Activated naive CD8-positive, alpha-beta T cell treated with anti-CD3 and anti-CD28 coated beads, Interleukin-2, amount 50 U/mL, for 24 hours (primary cell): ENCODE results near the gene NACC2.
"Not testable (repeated sequence)": the region's sequence is repeated elsewhere in the genome, so short reads cannot be mapped to it uniquely, and the experiment has no call there.

Source experiments
- ATAC-seq: fragments of 150-1000 bp; cut with Tn5 transposase; one replicate; pipeline ENCODE4 v1.10.0; 2021
- DNase-seq: peaks from one replicate; pipeline ENCODE4 v3.0.0; 2021
- H3K27ac Mint-ChIP-seq: one replicate; pipeline ENCODE4 v1.8.0; 2021; ENCODE audit warnings: mild to moderate bottlenecking, mixed read lengths
- H3K27me3 Mint-ChIP-seq: one replicate; pipeline ENCODE4 v1.8.0; 2021; ENCODE audit warnings: mixed read lengths
- H3K36me3 Mint-ChIP-seq: one replicate; pipeline ENCODE4 v1.8.0; 2021; ENCODE audit warnings: low read depth, mixed read lengths
- H3K4me1 Mint-ChIP-seq: one replicate; pipeline ENCODE4 v1.8.0; 2021; ENCODE audit warnings: mixed read lengths
- H3K4me3 Mint-ChIP-seq: one replicate; pipeline ENCODE4 v1.8.0; 2021; ENCODE audit warnings: mild to moderate bottlenecking, moderate library complexity, mixed read lengths
- H3K9me3 Mint-ChIP-seq: one replicate; pipeline ENCODE4 v1.8.0; 2021; ENCODE audit warnings: mixed read lengths

Gene NACC2

DNA sequence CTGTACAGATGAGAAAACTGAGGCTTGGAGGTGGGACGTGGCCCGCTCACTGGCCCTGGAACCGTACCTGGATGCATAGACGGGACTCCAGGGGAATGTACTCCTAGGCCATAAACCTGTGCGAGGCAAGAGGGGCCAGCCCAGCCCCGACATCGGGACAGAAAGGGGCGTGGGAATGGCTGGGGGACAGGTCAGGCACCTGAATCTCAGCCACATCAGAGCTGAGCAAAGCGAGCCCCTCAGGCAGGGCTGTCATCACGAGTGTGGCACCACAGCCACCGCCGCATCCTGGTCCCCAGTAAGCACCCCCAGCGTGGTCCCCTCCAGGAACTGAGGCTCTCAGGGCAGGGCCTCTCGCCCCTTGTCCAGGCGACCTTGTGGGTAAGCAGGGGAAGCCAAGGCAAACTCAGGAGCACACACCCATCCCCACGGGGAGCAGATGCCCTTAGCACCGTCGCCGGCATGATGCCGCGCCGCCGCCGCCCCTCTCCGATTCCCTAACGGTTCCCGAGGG is 16.5 kb downstream of the NACC2 start:
- DNase-seq: no peak
- Mint-ChIP-seq H3K9me3 (no peaks in the 10 kb centered on the region), H3K27ac (no peak overlapping the region), H3K4me1 (peaks cover 17% of the 10 kb centered on the region), H3K36me3 (no peaks in the 10 kb centered on the region), H3K4me3 (no peak overlapping the region), H3K27me3 (no peaks in the 10 kb centered on the region)
- ATAC-seq: no peak

GRCh38 chr9:136078024-136078423 is 17.1 kb downstream of the NACC2 start:
- no peaks in the 10 kb centered on the region for H3K27me3 Mint-ChIP-seq
- ATAC-seq: no peak
- H3K4me3 Mint-ChIP-seq: no peak overlapping the region
- H3K36me3 Mint-ChIP-seq: no peaks in the 10 kb centered on the region
- no peak overlapping the region for H3K27ac Mint-ChIP-seq
- peaks cover 17% of the 10 kb centered on the region for H3K4me1 Mint-ChIP-seq
- no peak for DNase-seq
- no peaks in the 10 kb centered on the region for H3K9me3 Mint-ChIP-seq

DNA sequence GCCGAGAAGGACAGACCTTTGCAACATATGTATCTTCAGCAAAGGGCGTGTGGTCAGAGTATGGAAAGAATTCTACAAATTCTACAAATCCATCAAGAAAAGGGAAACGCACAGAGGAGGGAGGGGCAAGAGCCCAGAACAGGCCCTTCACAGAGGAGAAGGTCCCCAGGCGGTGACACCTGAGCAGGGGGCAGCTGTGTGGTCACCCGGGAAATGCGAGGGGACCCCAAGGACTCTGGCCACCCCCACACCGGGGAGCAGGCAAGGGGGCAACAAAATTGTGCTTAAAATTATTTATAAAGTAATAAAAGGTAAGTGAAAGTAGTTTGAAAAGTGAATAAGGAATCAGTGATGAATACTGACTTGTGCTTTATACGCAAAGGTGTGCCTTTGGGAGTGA is 17.6 kb downstream of the NACC2 start:
- no peak for ATAC-seq
- H3K36me3 Mint-ChIP-seq: no peaks in the 10 kb centered on the region
- H3K4me3 Mint-ChIP-seq: no peak overlapping the region
- peak overlapping the region; percentile 1 for H3K27ac Mint-ChIP-seq
- no peak for DNase-seq
- H3K4me1 Mint-ChIP-seq: peaks cover 17% of the 10 kb centered on the region
- no peaks in the 10 kb centered on the region for H3K27me3 Mint-ChIP-seq
- no peaks in the 10 kb centered on the region for H3K9me3 Mint-ChIP-seq

GRCh38 chr9:136075881-136076678 is 19.0 kb downstream of the NACC2 start:
- DNase-seq (no peak), ATAC-seq (peak; percentile 55)
- H3K4me3 Mint-ChIP-seq: peak overlapping the region; percentile 49
- peaks cover 17% of the 10 kb centered on the region for H3K4me1 Mint-ChIP-seq
- peak overlapping the region; percentile 8 for H3K27ac Mint-ChIP-seq
- no peaks in the 10 kb centered on the region for H3K36me3 Mint-ChIP-seq
- H3K9me3 Mint-ChIP-seq: no peaks in the 10 kb centered on the region
- no peaks in the 10 kb centered on the region for H3K27me3 Mint-ChIP-seq

- H3K27ac Mint-ChIP-seq: no peak overlapping the region
- no peak overlapping the region for H3K4me3 Mint-ChIP-seq
- DNase-seq (no peak), ATAC-seq (no peak)
- H3K9me3 Mint-ChIP-seq: no peaks in the 10 kb centered on the region
- H3K27me3 Mint-ChIP-seq: no peaks in the 10 kb centered on the region
- H3K36me3 Mint-ChIP-seq: no peaks in the 10 kb centered on the region
- peaks cover 17% of the 10 kb centered on the region for H3K4me1 Mint-ChIP-seq
Measured at GRCh38 chr9:136075134-136075841, 19.8 kb downstream of the NACC2 start.

- Mint-ChIP-seq H3K27me3 (no peaks in the 10 kb centered on the region), H3K27ac (no peak overlapping the region), H3K4me1 (peaks cover 17% of the 10 kb centered on the region), H3K9me3 (no peaks in the 10 kb centered on the region), H3K4me3 (no peak overlapping the region), H3K36me3 (no peaks in the 10 kb centered on the region)
- no peak for DNase-seq
- no peak for ATAC-seq
Measured at GRCh38 chr9:136074706-136075105, 20.4 kb downstream of the NACC2 start.

GRCh38 chr9:136062657-136063439 is 32.2 kb downstream of the NACC2 start:
- no peaks in the 10 kb centered on the region for H3K27me3 Mint-ChIP-seq
- peaks cover 3% of the 10 kb centered on the region for H3K36me3 Mint-ChIP-seq
- peaks cover 2% of the 10 kb centered on the region for H3K9me3 Mint-ChIP-seq
- H3K4me3 Mint-ChIP-seq: no peak overlapping the region
- no peak overlapping the region for H3K27ac Mint-ChIP-seq
- no peak for DNase-seq
- ATAC-seq: no peak
- no peaks in the 10 kb centered on the region for H3K4me1 Mint-ChIP-seq

DNA sequence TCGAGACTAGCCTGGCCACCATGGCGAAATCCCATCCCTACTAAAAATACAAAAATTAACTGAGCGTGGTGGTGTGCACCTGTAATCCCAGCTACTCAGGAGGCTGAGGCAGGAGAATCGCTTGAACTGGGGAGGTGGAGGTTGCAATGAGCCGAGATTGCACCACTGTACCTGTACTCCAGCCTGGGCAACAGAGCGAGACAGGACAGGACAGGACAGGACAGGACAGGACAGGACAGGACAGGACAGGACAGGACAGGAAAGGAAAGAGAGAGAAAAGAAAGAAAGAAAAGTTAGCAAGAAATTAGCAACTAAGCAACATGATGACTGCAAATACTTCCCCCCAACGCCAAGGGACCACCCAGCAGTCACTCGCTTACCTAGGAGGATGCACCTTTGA is 33.2 kb downstream of the NACC2 start:
- not testable (repeated sequence) for ATAC-seq, H3K9me3 Mint-ChIP-seq, H3K4me3 Mint-ChIP-seq, DNase-seq, H3K27ac Mint-ChIP-seq, H3K27me3 Mint-ChIP-seq, H3K36me3 Mint-ChIP-seq, H3K4me1 Mint-ChIP-seq

GRCh38 chr9:136061405-136061804 is 33.7 kb downstream of the NACC2 start:
- no peaks in the 10 kb centered on the region for H3K9me3 Mint-ChIP-seq
- ATAC-seq (no peak), DNase-seq (no peak)
- H3K4me3 Mint-ChIP-seq: no peak overlapping the region
- no peaks in the 10 kb centered on the region for H3K36me3 Mint-ChIP-seq
- no peak overlapping the region for H3K27ac Mint-ChIP-seq
- H3K27me3 Mint-ChIP-seq: no peaks in the 10 kb centered on the region
- peaks cover 4% of the 10 kb centered on the region for H3K4me1 Mint-ChIP-seq

DNA sequence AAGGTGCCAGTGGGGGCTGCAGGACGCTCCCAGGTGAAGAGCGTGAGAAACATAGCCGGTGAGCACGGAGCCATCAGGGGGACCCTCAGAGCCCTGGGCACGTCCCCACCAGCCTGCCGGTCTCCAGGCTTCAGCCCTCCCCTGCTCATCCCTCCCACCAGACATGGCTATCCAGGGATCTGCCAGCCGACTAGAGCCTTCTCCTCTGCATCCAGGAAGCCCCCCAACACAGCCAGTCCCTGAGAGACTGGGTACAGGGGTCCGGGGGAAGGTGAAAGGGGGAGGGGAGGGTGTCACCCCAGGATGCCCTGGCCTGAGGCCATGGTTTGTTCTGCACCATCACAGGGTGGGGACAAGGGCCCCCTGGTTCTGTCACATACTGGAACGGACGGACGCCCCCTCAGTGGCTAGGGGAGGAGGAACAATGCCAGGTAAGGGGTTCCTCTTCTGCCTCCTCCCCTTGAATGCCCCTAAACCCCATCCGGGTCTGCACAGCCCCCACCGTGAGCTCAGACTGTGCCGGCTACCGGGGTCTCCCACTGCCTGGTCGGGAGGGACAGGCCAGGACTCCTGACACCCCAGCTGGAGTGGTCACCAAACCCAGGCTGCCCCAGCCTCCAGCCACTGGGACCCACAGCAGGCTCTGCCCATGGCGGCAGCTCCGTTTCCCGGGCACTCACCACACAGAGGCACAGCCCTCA is 34.3 kb downstream of the NACC2 start:
- H3K9me3 Mint-ChIP-seq: no peaks in the 10 kb centered on the region
- H3K27ac Mint-ChIP-seq: no peak overlapping the region
- H3K4me3 Mint-ChIP-seq: no peak overlapping the region
- peaks cover 4% of the 10 kb centered on the region for H3K4me1 Mint-ChIP-seq
- H3K36me3 Mint-ChIP-seq: no peaks in the 10 kb centered on the region
- no peak for ATAC-seq
- no peaks in the 10 kb centered on the region for H3K27me3 Mint-ChIP-seq
- DNase-seq: no peak

DNA sequence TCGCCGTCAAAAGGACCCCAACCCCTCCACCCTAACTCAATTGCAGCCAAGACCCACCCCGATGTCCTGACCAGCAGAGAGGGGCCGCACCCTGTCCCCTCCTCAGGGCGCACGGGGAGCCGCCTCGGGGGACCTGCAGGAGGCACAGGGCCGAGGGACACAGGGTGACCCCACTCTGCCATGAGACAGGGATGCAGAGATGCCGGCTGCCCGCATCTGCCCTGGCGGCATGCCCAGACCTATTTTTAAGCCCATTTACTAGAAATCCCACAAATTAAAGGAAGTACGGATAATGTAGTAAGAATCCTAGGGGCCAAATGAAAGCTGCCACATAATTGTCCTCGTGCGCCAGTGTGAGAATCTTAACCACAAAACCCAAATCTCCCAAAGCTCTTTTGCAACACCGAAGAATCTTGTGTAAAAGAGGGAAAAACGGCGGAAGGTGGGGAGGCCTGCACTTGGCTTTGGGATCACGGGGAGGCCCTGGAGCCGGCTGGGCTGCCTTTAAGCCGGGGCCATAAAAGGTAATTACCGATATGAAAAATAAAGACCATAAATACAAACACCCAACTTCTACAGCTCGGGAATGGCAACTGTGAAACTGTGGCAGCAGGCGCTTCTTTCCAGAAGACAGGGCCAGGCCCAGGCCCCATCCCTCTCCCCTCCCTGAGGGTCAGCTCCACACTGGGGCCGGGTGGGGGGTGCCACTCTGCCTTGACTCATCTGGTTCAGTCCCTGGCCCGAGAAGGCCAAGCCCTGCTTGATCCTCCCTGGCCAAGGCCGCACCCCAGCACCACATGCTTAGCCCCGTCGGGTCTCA is 35.0 kb downstream of the NACC2 start:
- Mint-ChIP-seq H3K9me3 (no peaks in the 10 kb centered on the region), H3K4me3 (no peak overlapping the region), H3K27ac (no peak overlapping the region), H3K27me3 (no peaks in the 10 kb centered on the region), H3K4me1 (peaks cover 10% of the 10 kb centered on the region), H3K36me3 (no peaks in the 10 kb centered on the region)
- no peak for DNase-seq
- ATAC-seq: no peak

- ATAC-seq (no peak), DNase-seq (no peak)
- H3K27me3 Mint-ChIP-seq: no peaks in the 10 kb centered on the region
- no peak overlapping the region for H3K4me3 Mint-ChIP-seq
- no peak overlapping the region for H3K27ac Mint-ChIP-seq
- peaks cover 12% of the 10 kb centered on the region for H3K4me1 Mint-ChIP-seq
- no peaks in the 10 kb centered on the region for H3K9me3 Mint-ChIP-seq
- no peaks in the 10 kb centered on the region for H3K36me3 Mint-ChIP-seq
Measured at GRCh38 chr9:136059321-136059791, 35.7 kb downstream of the NACC2 start.

GRCh38 chr9:136058801-136059302 is 36.2 kb downstream of the NACC2 start:
- Mint-ChIP-seq H3K27me3 (no peaks in the 10 kb centered on the region), H3K4me1 (peaks cover 12% of the 10 kb centered on the region), H3K36me3 (no peaks in the 10 kb centered on the region), H3K4me3 (no peak overlapping the region), H3K9me3 (no peaks in the 10 kb centered on the region), H3K27ac (no peak overlapping the region)
- ATAC-seq: no peak
- DNase-seq: no peak
